HG02642 (cell line): Measurements from ENCODE around the gene TSPO.

ENCODE experiments used
- ATAC-seq: cut with Tn5 transposase; IDR thresholded peaks from one replicate; pipeline ENCODE4 v1.9.1; 2021; ENCODE audit warnings: mild to moderate bottlenecking; ENCODE audit not compliant: unreplicated experiment, poor library complexity

The TSPO gene

GRCh38 chr22:43198126-43198525, 46.8 kb downstream of the TSPO start:
- no peak for ATAC-seq

GRCh38 chr22:43198936-43199335, 47.6 kb downstream of the TSPO start:
- no peak for ATAC-seq

- no peak for ATAC-seq
Observed at GRCh38 chr22:43199541-43199940, 48.2 kb downstream of the TSPO start.

GRCh38 chr22:43200031-43200430, 48.7 kb downstream of the TSPO start:
- no peak for ATAC-seq

- ATAC-seq, result no peak
Observed at GRCh38 chr22:43200555-43200954, 49.2 kb downstream of the TSPO start.

GRCh38 chr22:43201486-43202219, 50.3 kb downstream of the TSPO start:
- ATAC-seq, result no peak

GRCh38 chr22:43202326-43202725, 51.0 kb downstream of the TSPO start:
- ATAC-seq, result no peak

GRCh38 chr22:43202756-43203410, 51.5 kb downstream of the TSPO start:
- ATAC-seq, result no peak

GRCh38 chr22:43203471-43203981, 52.2 kb downstream of the TSPO start:
- ATAC-seq, result no peak

- ATAC-seq, result no peak
Observed at GRCh38 chr22:43205261-43205691, 53.9 kb downstream of the TSPO start.

GRCh38 chr22:43205748-43206508, 54.6 kb downstream of the TSPO start:
- no peak for ATAC-seq

GRCh38 chr22:43206509-43207161, 55.3 kb downstream of the TSPO start:
- ATAC-seq, result no peak

GRCh38 chr22:43207386-43207785, 56.0 kb downstream of the TSPO start:
- ATAC-seq, result no peak

GRCh38 chr22:43207849-43208702, 56.7 kb downstream of the TSPO start:
- no peak for ATAC-seq

GRCh38 chr22:43208703-43209522, 57.6 kb downstream of the TSPO start:
- no peak for ATAC-seq

GRCh38 chr22:43209523-43209890, 58.1 kb downstream of the TSPO start:
- no peak for ATAC-seq

GRCh38 chr22:43209971-43210370, 58.6 kb downstream of the TSPO start:
- ATAC-seq, result no peak

- no peak for ATAC-seq
Observed at GRCh38 chr22:43210631-43211515, 59.5 kb downstream of the TSPO start.
